ENCODE results near the gene FCRL4. TPM values are rescaled to one million over a fixed set of nuclear protein-coding genes. Genes with fewer than 3 reads are reported as not detected.

Gene FCRL4
- total and polyA plus RNA-seq, 3 experiments from 2014 or later: not detected

DNA sequence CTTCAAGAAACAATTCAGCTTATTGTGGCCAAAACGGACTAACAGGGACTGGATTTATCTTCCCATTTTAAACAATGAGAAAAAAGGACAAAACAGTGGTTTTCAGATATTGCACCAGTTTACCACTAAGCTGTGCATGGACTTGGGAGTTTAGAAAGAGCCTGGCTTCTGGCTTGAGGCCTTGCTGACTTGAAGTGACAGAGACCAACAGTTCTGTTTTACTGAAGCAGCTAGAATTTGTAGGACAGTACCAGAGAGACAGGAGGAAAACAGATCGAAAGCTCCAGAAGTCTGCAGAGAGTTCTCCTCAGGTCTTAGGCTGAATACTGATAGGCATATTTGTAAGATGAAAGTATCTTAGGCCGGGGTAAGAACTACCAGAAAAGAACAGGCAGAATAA is 20.5 kb downstream of the FCRL4 start:
- Mint-ChIP-seq H3K4me3 (no peak overlapping the region), H3K27ac (no peak overlapping the region), H3K27me3 (peaks cover 9 to 20% of the 10 kb centered on the region in 2 donors), H3K4me1 (peaks cover 0 to 4% (median 2%) of the 10 kb centered on the region in 3 donors), H3K36me3 (no peaks in the 10 kb centered on the region), H3K9me3 (no peaks in the 10 kb centered on the region)
- no peak for DNase-seq
- Histone ChIP-seq H3K27ac (ENCODE audit: low read depth, low read length) (no peak overlapping the region), H3K9me3 (ENCODE audit: low read length) (no peaks in the 10 kb centered on the region), H3K4me1 (ENCODE audit: insufficient read depth, low read length) (no peaks in the 10 kb centered on the region), H3K27me3 (ENCODE audit: insufficient read depth, low read length, poor library complexity, severe bottlenecking) (no peaks in the 10 kb centered on the region), H3K4me3 (ENCODE audit: low read length) (no peak overlapping the region), H3K36me3 (ENCODE audit: insufficient read depth, low read length) (no peaks in the 10 kb centered on the region)
- CTCF ChIA-PET: no interaction called here
- POLR2A ChIA-PET: no interaction called here

DNA sequence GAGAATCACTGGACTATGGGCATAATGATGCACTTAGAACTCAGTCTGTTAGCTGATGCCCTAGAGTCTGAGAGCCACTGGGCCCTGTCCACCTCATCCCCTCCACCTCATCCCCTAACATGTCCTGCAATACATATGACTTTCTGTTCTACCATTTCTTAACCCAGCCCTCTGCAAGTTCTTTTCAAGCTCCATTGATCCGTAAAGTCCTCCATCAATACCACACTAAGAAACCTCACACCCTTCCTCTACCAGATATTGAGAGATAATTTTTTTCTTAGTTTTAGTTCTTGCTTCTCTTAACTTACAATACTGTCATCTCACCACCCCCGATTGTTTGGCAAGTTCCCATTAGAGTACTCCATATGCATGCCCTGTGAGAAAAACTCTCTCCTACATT is 22.1 kb downstream of the FCRL4 start:
- H3K27me3 Mint-ChIP-seq: peaks cover 11 to 18% of the 10 kb centered on the region in 2 donors
- Histone ChIP-seq H3K27me3 (ENCODE audit: insufficient read depth, low read length, poor library complexity, severe bottlenecking) (no peaks in the 10 kb centered on the region), H3K36me3 (ENCODE audit: insufficient read depth, low read length) (no peaks in the 10 kb centered on the region), H3K9me3 (ENCODE audit: low read length) (no peaks in the 10 kb centered on the region), H3K27ac (ENCODE audit: low read depth, low read length) (no peak overlapping the region), H3K4me3 (ENCODE audit: low read length) (no peak overlapping the region), H3K4me1 (ENCODE audit: insufficient read depth, low read length) (no peaks in the 10 kb centered on the region)
- peaks cover 0 to 4% (median 2%) of the 10 kb centered on the region in 3 donors for H3K4me1 Mint-ChIP-seq
- H3K27ac Mint-ChIP-seq: no peak overlapping the region
- DNase-seq: no peak
- no peaks in the 10 kb centered on the region for H3K36me3 Mint-ChIP-seq
- no peaks in the 10 kb centered on the region for H3K9me3 Mint-ChIP-seq
- POLR2A ChIA-PET: no interaction called here
- CTCF ChIA-PET: interaction anchor here (2.2 kb wide), 1 partner anchor 9 kb away, joined by 6 read pairs; no protein-coding TSS in a partner anchor
- no peak overlapping the region for H3K4me3 Mint-ChIP-seq

DNA sequence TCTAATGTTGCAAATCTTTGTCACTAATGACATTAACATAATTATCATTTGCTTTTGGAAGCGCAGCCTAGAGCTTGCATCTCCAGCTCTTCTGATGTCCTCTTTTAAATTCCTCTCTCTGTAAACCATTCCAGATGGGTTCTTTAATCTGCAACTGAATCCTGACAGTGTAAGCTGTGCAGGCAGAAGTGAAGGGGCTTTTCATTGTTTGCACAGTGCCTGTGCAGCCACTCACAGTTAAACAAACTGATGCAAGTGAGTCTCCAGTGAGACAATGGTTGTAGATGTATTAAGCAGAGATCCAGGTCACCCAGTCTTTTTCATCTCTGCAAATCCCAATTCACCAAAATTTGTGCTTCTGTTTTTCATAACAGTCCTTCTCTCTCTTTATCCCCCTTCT is 23.0 kb downstream of the FCRL4 start:
- H3K36me3 ChIP-seq (ENCODE audit: insufficient read depth, low read length): no peaks in the 10 kb centered on the region
- POLR2A ChIA-PET: no interaction called here
- Mint-ChIP-seq H3K4me3 (no peak overlapping the region), H3K27ac (no peak overlapping the region), H3K36me3 (no peaks in the 10 kb centered on the region), H3K27me3 (peaks cover 15 to 18% of the 10 kb centered on the region in 2 donors), H3K4me1 (no peaks in the 10 kb centered on the region), H3K9me3 (no peaks in the 10 kb centered on the region)
- DNase-seq: no peak
- no peak overlapping the region for H3K4me3 ChIP-seq (ENCODE audit: low read length)
- CTCF ChIA-PET: interaction anchor here (2.2 kb wide), 1 partner anchor 9 kb away, joined by 6 read pairs; no protein-coding TSS in a partner anchor
- no peaks in the 10 kb centered on the region for H3K9me3 ChIP-seq (ENCODE audit: low read length)
- no peaks in the 10 kb centered on the region for H3K4me1 ChIP-seq (ENCODE audit: insufficient read depth, low read length)
- no peak overlapping the region for H3K27ac ChIP-seq (ENCODE audit: low read depth, low read length)
- H3K27me3 ChIP-seq (ENCODE audit: insufficient read depth, low read length, poor library complexity, severe bottlenecking): no peaks in the 10 kb centered on the region

GRCh38 chr1:157566484-157567300 is 31.2 kb downstream of the FCRL4 start:
- H3K4me3 Mint-ChIP-seq: no peak overlapping the region
- CTCF ChIA-PET: interaction anchor here (2.2 kb wide), 1 partner anchor 14 kb away, joined by 5 read pairs; no protein-coding TSS in a partner anchor
- no peaks in the 10 kb centered on the region for H3K9me3 Mint-ChIP-seq
- no peak overlapping the region for H3K27ac Mint-ChIP-seq
- H3K36me3 Mint-ChIP-seq: no peaks in the 10 kb centered on the region
- no peaks in the 10 kb centered on the region for H3K4me1 ChIP-seq (ENCODE audit: insufficient read depth, low read length)
- H3K36me3 ChIP-seq (ENCODE audit: insufficient read depth, low read length): no peaks in the 10 kb centered on the region
- no peak overlapping the region for H3K27ac ChIP-seq (ENCODE audit: low read depth, low read length)
- no peaks in the 10 kb centered on the region for H3K9me3 ChIP-seq (ENCODE audit: low read length)
- no peak for DNase-seq
- peaks cover 4 to 6% (median 5%) of the 10 kb centered on the region in 3 donors for H3K4me1 Mint-ChIP-seq
- no peaks in the 10 kb centered on the region for H3K27me3 ChIP-seq (ENCODE audit: insufficient read depth, low read length, poor library complexity, severe bottlenecking)
- H3K27me3 Mint-ChIP-seq: peaks cover 22 to 51% of the 10 kb centered on the region in 2 donors
- POLR2A ChIA-PET: no interaction called here
- no peak overlapping the region for H3K4me3 ChIP-seq (ENCODE audit: low read length)

- no peak for DNase-seq
- H3K27me3 ChIP-seq (ENCODE audit: insufficient read depth, low read length, poor library complexity, severe bottlenecking): no peaks in the 10 kb centered on the region
- peaks cover 13 to 46% of the 10 kb centered on the region in 2 donors for H3K27me3 Mint-ChIP-seq
- H3K9me3 Mint-ChIP-seq: no peaks in the 10 kb centered on the region
- H3K4me1 ChIP-seq (ENCODE audit: insufficient read depth, low read length): no peaks in the 10 kb centered on the region
- peak overlapping the region in 1 of 8 donors; percentile 37 for H3K27ac Mint-ChIP-seq
- no peak overlapping the region for H3K4me3 Mint-ChIP-seq
- peaks cover 4 to 6% (median 5%) of the 10 kb centered on the region in 3 donors for H3K4me1 Mint-ChIP-seq
- CTCF ChIA-PET: interaction anchor here (1.8 kb wide), 1 partner anchor 18 kb away, joined by 4 read pairs; no protein-coding TSS in a partner anchor
- H3K27ac ChIP-seq (ENCODE audit: low read depth, low read length): no peak overlapping the region
- H3K36me3 ChIP-seq (ENCODE audit: insufficient read depth, low read length): no peaks in the 10 kb centered on the region
- H3K36me3 Mint-ChIP-seq: no peaks in the 10 kb centered on the region
- POLR2A ChIA-PET: no interaction called here
- H3K9me3 ChIP-seq (ENCODE audit: low read length): no peaks in the 10 kb centered on the region
- H3K4me3 ChIP-seq (ENCODE audit: low read length): no peak overlapping the region
Measured at GRCh38 chr1:157562515-157562914, 35.4 kb downstream of the FCRL4 start.

- Histone ChIP-seq H3K9me3 (ENCODE audit: low read length) (no peaks in the 10 kb centered on the region), H3K27ac (ENCODE audit: low read depth, low read length) (no peak overlapping the region), H3K27me3 (ENCODE audit: insufficient read depth, low read length, poor library complexity, severe bottlenecking) (no peaks in the 10 kb centered on the region), H3K36me3 (ENCODE audit: insufficient read depth, low read length) (no peaks in the 10 kb centered on the region), H3K4me3 (ENCODE audit: low read length) (no peak overlapping the region), H3K4me1 (ENCODE audit: insufficient read depth, low read length) (no peaks in the 10 kb centered on the region)
- Mint-ChIP-seq H3K36me3 (no peaks in the 10 kb centered on the region), H3K27me3 (peaks cover 6 to 20% of the 10 kb centered on the region in 2 donors), H3K27ac (no peak overlapping the region), H3K4me3 (no peak overlapping the region), H3K9me3 (no peaks in the 10 kb centered on the region), H3K4me1 (peaks cover 4 to 6% (median 5%) of the 10 kb centered on the region in 3 donors)
- CTCF ChIA-PET: no interaction called here
- POLR2A ChIA-PET: no interaction called here
- DNase-seq: no peak
Measured at GRCh38 chr1:157558119-157558518, 39.8 kb downstream of the FCRL4 start.

DNA sequence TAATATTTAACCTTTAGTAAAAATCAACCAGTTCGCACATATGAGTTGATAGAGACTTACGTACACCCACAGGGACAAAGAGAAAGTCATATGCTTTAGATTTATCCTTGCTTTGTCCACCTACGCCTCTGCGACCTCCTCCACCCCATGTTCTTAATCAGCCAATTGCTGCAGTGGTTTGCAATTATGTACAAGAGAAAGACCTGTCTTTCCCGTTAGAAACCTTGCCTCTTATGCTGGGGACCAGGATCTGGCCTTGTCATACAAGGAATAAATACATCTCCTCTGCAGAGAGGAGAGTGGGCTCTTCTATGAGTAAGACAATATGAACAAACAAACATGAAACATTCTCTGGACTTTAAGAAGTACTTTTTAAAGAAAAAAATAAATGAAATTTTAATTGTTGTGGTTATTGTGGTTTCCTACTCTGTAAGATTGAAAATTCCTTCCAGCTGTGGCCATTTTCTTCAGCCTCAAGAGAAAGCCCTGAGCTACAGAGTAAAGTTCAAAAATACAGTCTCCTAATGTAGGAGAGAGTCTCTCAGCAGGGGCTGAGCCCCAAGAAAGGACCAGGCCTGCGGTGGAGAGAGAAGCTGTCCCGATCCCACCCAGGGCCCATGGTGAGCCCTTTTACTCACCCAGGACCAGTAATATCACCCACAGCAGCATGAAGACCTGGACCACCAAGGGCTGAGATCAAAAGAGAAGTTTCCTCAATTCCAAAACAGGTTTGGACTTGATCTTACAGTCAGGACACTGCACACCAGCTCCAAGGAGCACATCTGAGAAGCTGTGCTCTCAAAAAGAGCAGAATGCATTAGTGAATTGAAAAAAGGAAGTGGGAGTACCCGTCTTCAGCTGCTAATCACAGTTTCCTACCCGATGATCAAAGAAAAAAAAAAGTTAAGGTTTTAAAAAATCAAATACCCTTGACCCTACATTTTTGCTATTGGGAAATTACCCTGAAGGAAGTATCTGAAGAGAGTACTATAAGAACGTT is 45.9 kb downstream of the FCRL4 start, which contains the start of gene FCRL5:
Gene FCRL5 (minus strand): TSS at position 822 of the 1,000 bp plus-strand sequence. CDS start 153 bp downstream, at position 669.
- no peak within 1 kb of the TSS for H3K27ac Mint-ChIP-seq
- no peak within 1 kb of the TSS for H3K4me3 Mint-ChIP-seq
- H3K36me3 Mint-ChIP-seq: no peaks in the 10 kb centered on the region
- CTCF ChIA-PET: interaction anchor here (1.1 kb wide), 1 partner anchor 56 kb away, joined by 3 read pairs; no protein-coding TSS in a partner anchor
- Histone ChIP-seq H3K4me1 (ENCODE audit: insufficient read depth, low read length) (no peaks in the 10 kb centered on the region), H3K27ac (ENCODE audit: low read depth, low read length) (no peak within 1 kb of the TSS), H3K27me3 (ENCODE audit: insufficient read depth, low read length, poor library complexity, severe bottlenecking) (no peaks in the 10 kb centered on the region), H3K4me3 (ENCODE audit: low read length) (no peak within 1 kb of the TSS), H3K36me3 (ENCODE audit: insufficient read depth, low read length) (no peaks in the 10 kb centered on the region), H3K9me3 (ENCODE audit: low read length) (no peaks in the 10 kb centered on the region)
- POLR2A ChIA-PET: no interaction called here
- H3K4me1 Mint-ChIP-seq: peaks cover 5 to 9% (median 6%) of the 10 kb centered on the region in 3 donors
- H3K27me3 Mint-ChIP-seq: peaks cover 7 to 14% of the 10 kb centered on the region in 2 donors
- DNase-seq: no peak
- no peaks in the 10 kb centered on the region for H3K9me3 Mint-ChIP-seq

All from CD8-positive, alpha-beta memory T cell (primary cell).